ENCODE measurements around the gene DGLUCY. TPM values are rescaled to one million over a fixed set of nuclear protein-coding genes. Genes with fewer than 3 reads are reported as not detected.

The DGLUCY gene
- total and polyA plus RNA-seq, 2 of the 8 experiments (the other 6 are each of a cell fraction or from before 2014, with no cell fraction given), result 24.9 to 31.8 TPM

DNA sequence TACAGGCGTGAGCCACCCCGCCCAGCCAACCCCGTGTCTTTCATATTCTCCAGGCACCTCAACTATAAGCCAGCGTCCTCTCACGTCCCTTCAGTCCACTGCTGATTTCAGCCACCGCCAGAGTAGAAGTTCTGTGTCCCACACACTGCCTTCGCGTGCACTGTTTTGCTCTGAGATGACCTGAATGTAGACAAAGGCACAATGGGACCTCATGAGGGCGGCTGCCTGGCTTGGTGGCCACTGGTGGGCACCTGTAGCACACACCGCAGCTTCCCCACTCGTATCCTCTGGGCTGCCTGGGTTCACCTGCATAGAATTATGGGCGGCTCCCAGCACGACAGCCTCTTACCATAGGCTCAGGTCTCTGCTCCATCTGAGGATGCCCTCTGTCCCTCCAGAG lies 73.4 kb downstream of the DGLUCY start:
- Histone ChIP-seq H2BK12ac (ENCODE audit: low read depth, low read length) (no peak overlapping the region), H3K79me1 (ENCODE audit: low read depth, low read length) (no peaks in the 10 kb centered on the region), H3K27ac (ENCODE audit: low read depth, low read length) (no peak overlapping the region), H3K4me2 (ENCODE audit: insufficient read depth in 1 of 2, low read depth in 2 of 2, low read length in 2 of 2) (no peak overlapping the region), H2BK120ac (replicated peaks; ENCODE audit: low read depth, low read length) (no peak overlapping the region), H3K18ac (ENCODE audit: extremely low read depth, low read length) (no peak overlapping the region), H4K91ac (replicated peaks; ENCODE audit: insufficient read length, low read length) (no peak overlapping the region), H3K4me3 (ENCODE audit: extremely low read depth in 1 of 4, insufficient read depth in 2 of 4, low read depth in 3 of 4, low read length in 4 of 4) (no peak overlapping the region), H3K36me3 (ENCODE audit: control insufficient read depth in 2 of 4, insufficient read depth in 4 of 4, low read length in 3 of 4) (peaks cover 2 to 20% (median 6%) of the 10 kb centered on the region in 4 experiments; a peak in 5 of 8 replicates), H4K5ac (ENCODE audit: insufficient read length, low read depth, low read length) (no peak overlapping the region), H2BK5ac (ENCODE audit: low read depth, low read length) (no peak overlapping the region), H3K56ac (replicated peaks; ENCODE audit: insufficient read length, low read depth, low read length) (no peak overlapping the region), H3K14ac (ENCODE audit: insufficient read length) (no peak overlapping the region), H4K20me1 (replicated peaks in 1 of 2; ENCODE audit: control insufficient read depth in 1 of 2, insufficient read depth in 2 of 2, low read length in 2 of 2) (no peaks in the 10 kb centered on the region), H2AFZ (ENCODE audit: low read length) (no peak overlapping the region), H2BK15ac (ENCODE audit: low read length) (no peak overlapping the region), H3K23ac (ENCODE audit: insufficient read length) (no peak overlapping the region), H2AK5ac (ENCODE audit: low read depth, low read length) (no peak overlapping the region), H2BK20ac (ENCODE audit: low read length) (no peak overlapping the region), H3K79me2 (ENCODE audit: control insufficient read depth in 1 of 2, insufficient read depth in 2 of 2, low read length in 2 of 2) (no peaks in the 10 kb centered on the region), H3K23me2 (ENCODE audit: low read depth, low read length) (no peaks in the 10 kb centered on the region), H3K9ac (replicated peaks in 1 of 4; ENCODE audit: extremely low read depth in 1 of 4, low read depth in 3 of 4, low read length in 3 of 4) (no peak overlapping the region), H3K27me3 (replicated peaks in 1 of 4; ENCODE audit: control insufficient read depth in 3 of 4, extremely low read depth in 1 of 4, insufficient read depth in 3 of 4, low read length in 3 of 4) (no peaks in the 10 kb centered on the region), H3K4me1 (replicated peaks in 1 of 4; ENCODE audit: control insufficient read depth in 3 of 4, insufficient read depth in 4 of 4, low read length in 3 of 4) (no peaks in the 10 kb centered on the region), H3K4ac (replicated peaks; ENCODE audit: insufficient read length, low read depth, low read length) (no peak overlapping the region), H3K9me3 (ENCODE audit: insufficient read depth in 2 of 2, low read depth in 1 of 2, low read length in 1 of 2) (no peaks in the 10 kb centered on the region), H4K8ac (ENCODE audit: extremely low read depth, insufficient read depth, low read length) (no peak overlapping the region)
- ChIA-PET POLR2A (ENCODE audit: partially characterized antibody) (no interaction called here), CTCF (ENCODE audit: partially characterized antibody) (interaction anchor here (1.1 to 2.1 kb wide), 2 partner anchors 8 to 10 kb away, joined by 3 to 8 read pairs; no protein-coding TSS in a partner anchor)
- FAIRE-seq, result no peak
- TF ChIP-seq RFX5 (IDR thresholded peaks at IDR 0.05; ENCODE audit: borderline replicate concordance, low read depth, low read length), result no peak
- WGBS, 2 experiments (ENCODE audit: extremely low coverage in 1 of 2, insufficient coverage in 1 of 2, insufficient read length in 1 of 2, insufficient replicate concordance in 2 of 2, low coverage in 1 of 2, low lambda C conversion rate in 2 of 2, missing lambda C conversion rate in 1 of 2), result 92% methylated on average over 13 of the region's 13 CpGs; no CpG with 5 or more reads in 1 of the 2 experiments
- no peak for DNase-seq (ENCODE audit: low read depth in 1 of 2, low spot score in 2 of 2)
